NCI-H2227 (cell line): Measurements from ENCODE around the gene MAGEB4.
A peak's percentile ranks its signal among the peaks of the same experiment; 100 is the strongest.
"Not testable (repeated sequence)": the region's sequence is repeated elsewhere in the genome, so short reads cannot be mapped to it uniquely, and the experiment has no call there.

Experiments
- DNase-seq: peaks from one replicate; lab custom pipeline; 2025; ENCODE audit not compliant: unreplicated experiment; lab: John Stamatoyannopoulos, UW

Gene MAGEB4, protein sequence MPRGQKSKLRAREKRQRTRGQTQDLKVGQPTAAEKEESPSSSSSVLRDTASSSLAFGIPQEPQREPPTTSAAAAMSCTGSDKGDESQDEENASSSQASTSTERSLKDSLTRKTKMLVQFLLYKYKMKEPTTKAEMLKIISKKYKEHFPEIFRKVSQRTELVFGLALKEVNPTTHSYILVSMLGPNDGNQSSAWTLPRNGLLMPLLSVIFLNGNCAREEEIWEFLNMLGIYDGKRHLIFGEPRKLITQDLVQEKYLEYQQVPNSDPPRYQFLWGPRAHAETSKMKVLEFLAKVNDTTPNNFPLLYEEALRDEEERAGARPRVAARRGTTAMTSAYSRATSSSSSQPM

DNA sequence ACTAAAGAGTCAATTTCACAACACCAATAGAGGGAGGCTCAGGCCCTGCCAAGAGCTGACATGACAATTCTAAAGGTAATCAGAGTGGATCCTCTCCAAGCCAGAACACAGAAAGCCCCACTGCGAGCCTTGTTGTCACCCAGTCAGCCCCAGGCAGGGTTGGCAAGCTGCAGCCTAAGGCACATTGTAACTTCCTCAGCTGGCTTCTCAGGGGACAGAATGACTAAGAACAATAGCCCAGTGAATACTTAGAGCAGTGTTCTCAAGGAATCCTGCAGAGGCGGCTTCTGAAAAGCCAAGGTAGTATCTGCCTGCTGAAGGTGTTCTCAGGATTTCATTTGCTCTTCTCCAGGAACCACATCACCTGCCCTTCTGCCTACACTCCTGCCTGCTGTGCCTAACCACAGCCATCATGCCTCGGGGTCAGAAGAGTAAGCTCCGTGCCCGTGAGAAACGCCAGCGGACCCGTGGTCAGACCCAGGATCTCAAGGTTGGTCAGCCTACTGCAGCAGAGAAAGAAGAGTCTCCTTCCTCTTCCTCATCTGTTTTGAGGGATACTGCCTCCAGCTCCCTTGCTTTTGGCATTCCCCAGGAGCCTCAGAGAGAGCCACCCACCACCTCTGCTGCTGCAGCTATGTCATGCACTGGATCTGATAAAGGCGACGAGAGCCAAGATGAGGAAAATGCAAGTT, at the start of gene MAGEB4:
Gene MAGEB4, plus strand, starts transcription at position 277 of the 692 bp plus-strand sequence. Its CDS starts 136 bp downstream, at position 413.
- no peak for DNase-seq

DNA sequence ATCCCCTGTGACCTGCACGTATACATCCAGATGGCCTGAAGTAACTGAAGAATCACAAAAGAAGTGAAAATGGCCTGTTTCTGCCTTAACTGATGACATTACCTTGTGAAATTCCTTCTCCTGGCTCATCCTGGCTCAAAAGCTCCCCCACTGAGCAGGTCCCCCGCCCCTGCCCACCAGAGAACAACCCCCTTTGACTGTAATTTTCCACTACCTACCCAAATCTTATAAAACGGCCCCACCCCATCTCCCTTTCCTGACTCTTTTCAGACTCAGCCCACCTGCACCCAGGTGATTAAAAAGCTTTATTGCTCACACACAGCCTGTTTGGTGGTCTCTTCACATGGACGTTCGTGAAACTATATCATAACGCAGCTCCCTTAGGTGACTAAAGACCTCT, 47.9 kb upstream of the MAGEB4 start:
- DNase-seq: not testable (repeated sequence)

DNA sequence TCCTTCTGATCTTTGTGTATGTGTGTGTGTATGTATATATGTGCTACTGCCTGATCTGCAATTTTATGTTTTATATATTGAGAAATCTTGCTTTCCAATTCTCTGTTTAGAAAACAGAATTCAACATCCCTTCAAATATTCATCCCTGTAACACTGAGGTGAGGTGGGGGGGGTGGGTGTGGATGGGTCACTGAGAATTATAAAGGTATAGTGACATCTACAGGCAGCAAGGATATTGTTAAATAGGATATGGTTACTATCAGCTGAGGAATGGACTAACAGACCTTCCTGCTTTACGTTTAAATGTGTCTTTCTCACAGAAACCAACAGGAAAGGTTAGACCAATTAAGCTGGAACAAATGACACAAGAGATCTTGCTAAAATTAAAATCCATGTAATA, 45.5 kb upstream of the MAGEB4 start:
- no peak for DNase-seq

DNA sequence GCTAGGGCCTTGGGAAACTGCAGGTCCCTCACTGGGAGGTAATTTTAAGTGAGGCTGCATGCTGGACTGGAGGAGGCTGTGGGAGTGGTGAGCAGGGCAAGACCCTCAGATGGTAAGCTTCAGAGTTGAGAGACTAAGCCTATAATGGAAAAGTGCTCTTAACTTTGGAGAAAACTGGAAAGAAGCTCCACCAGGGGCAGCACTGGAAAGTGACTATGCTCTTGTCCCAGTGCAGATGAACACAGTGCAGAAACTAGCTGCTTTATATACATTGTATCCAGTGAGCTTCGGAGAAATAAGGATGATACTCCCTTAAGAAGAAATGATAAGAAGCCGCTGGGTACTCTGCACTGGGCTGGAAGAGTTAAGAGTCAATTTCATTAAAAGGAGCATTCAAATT, 29.6 kb upstream of the MAGEB4 start:
- DNase-seq: no peak

DNA sequence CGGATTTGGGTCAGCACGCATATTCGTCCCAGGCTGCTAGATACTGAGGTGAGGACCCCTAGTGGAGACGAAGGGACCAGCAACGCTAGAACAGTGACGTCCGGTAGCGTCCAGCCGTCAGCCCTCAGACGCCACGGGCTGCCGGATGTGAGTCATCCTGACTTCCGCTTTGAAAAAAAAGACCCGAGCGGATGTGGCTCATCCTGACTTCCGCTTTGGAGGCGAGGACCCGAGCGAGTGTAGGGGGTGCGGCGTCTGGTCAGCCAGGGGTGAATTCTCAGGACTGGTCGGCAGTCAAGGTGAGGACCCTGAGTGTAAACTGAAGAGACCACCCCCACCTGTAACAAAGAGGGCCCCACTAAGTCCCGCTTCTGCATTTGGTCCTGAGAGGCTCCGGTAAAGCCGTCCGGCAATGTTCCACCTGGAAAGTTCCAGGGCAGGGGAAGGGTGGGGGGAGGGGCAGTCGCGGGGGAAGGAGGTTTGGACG, 26.4 kb upstream of the MAGEB4 start, which contains the start of gene MAGEB2:
Gene MAGEB2, plus strand, starts transcription at position 207 of the 487 bp plus-strand sequence. CDS start 3,018 bp downstream, outside the sequence.
- peak; percentile 57 for DNase-seq

DNA sequence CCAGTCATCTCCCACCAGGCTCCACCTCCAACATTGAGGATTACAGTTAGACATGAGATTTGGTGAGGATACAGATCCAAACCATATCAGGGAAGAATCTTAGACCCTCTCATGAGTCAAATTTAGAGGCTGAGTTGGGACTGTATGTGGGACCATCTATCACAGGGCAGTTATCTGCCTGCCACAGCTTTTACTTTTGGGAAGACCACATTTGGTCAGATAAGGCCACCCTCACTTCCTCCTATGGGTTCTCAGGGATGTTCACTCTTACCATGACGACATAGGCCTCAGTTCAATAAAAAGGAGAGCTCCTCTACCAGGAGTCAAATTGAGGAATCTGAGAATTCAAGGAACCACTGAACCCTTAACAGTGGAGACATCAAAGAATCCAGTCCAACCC, 24.3 kb upstream of the MAGEB4 start:
- DNase-seq: no peak

DNA sequence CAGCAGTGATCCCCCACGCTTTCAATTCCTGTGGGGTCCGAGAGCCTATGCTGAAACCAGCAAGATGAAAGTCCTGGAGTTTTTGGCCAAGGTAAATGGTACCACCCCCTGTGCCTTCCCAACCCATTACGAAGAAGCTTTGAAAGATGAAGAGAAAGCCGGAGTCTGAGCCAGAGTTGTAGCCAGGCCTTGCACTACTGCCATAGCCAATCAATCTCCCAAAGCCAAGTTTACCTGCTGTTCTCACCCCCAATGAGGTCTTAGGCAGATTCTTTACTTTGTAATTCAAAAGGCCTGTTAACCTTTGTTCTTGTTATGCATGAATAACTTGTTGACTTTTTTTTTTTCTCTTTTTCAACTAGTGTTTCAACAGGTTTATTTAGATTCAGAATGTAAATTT, 22.4 kb upstream of the MAGEB4 start:
- DNase-seq: no peak

DNA sequence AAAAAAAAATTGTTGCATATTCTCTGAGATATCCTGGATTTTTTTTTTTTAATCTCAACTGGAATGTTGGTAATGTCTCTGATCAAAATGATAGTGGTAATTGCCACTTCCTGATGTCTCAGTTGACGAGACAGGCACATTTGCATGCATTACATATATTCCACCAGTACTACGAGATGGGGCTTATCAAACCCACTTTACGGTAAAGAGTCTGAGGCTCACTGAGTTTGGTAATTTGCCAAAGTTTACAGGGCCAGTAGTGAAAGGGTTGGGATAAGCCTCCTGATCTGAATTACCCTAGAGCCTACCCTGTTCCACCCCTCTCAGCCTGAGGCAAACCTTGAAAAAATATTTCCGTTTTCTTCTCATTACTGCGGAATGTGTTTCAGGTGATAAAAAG, 21.1 kb upstream of the MAGEB4 start:
- DNase-seq: no peak

DNA sequence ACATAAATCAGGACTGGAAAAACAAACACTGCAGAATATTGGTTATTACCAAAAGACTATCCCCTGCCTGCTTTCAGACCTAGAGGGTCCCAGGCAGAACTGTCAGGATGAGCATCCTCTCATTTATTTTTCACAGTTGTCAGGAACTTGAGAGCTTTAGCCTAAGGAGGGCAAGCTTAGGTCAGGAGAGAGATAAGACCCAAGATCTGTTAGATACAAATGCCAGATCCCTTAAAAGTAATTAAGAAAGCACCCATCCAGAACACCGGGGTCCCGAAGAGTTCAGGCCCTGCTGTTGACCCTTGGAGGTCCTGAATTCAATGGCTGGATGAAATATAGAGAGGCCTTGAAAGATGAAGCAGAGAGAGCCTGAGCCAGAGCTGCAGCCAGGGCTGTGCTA, 17.3 kb upstream of the MAGEB4 start:
- no peak for DNase-seq

DNA sequence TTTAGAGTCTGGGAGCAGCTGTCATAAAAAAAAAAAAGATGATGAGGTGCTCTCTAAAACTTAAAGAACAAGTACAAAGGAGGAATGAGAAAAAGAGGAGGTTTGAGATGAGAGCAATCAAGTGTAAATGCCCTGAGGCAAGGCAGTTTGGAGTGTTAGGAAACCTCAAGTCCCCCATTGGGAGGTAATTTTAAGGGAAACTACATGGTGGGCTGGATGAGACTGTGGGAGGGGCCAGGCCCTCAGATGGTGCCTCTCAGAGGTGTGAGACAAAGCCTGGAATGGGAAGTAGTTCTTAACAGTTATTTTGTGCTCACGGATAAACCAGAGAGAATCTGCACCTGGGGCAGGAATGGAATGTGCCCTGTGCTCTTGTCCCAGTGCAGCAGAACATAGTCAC, 13.3 kb upstream of the MAGEB4 start:
- no peak for DNase-seq

DNA sequence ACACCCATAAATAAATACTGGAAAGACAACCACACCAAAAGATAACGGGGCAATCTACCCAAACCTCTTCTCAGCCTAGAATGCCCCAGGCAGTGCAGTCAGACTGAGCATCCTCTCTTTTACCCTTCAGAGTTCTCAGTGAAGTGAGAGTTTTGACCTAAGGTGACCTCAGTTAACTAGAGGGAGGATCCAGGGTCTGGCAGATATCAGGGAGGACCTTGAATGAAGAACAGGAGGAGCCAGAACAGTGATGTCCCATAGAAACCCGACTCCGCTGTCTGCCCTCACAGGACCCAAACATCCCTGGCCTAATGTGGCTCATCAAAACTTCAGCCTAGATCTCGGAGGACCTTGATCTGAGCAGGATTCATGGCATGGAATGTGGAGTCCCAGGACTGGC, 11.4 kb upstream of the MAGEB4 start, which contains the start of gene MAGEB3:
Gene MAGEB3, plus strand, starts transcription at position 263 of the 400 bp plus-strand sequence. CDS start 5,268 bp downstream, outside the sequence.
- DNase-seq: no peak

DNA sequence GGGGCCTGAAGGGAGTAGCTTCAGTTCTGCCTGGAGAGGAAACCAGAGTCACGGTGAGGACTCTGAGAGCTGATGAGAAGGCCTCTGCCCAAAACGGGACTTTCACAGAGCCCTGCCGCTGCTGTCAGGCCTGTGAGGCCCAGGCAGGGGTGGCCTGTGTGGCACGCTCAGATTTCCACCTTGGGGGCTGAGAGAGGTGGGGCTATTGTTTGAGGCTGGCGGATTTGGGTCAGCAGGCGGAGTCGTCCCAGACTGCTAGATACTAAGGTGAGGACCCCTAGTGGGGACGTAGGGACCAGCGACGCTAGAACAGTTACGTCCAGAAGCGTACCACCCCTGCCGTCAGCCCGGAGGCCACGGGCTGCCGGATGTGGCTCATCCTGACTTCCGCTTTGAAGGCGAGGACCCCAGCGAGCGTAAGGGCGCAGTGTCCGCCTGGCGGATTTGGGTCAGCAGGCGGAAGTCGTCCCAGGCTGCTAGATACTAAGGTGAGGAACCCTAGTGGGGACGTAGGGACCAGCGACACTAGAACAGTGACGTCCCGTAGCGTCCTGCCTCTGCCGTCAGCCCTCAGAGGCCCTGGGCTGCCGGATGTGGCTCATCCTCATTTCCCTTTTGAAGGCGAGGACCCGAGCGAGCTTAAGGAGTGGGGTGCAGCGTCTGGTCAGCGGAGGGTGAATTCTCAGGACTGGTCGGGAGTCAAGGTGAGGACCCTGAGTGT, 5.1 kb downstream of the MAGEB4 start, which contains the start of gene MAGEB1:
Gene MAGEB1, plus strand, starts transcription at position 378 of the 721 bp plus-strand sequence. CDS start 3,348 bp downstream, outside the sequence.
- DNase-seq: peak; percentile 26

DNA sequence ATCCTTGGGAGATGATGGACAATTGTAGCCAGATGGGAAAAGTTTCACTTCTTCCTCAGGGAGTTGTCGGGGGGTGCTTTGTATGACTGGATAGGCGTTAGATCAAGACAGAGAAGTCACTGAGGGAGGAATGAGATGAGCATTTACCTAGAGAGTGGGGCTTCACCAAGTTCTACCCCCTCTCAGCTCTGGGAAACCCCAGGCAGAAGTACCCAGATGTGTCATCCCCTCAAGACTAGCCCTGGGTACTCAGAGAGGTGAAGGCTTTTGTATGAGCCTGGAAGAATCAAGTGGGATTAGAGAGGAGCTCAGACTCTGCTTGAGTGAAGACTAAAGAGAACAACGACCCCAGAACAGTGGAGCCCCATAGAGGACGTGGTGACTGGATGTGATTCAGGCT, 7.1 kb downstream of the MAGEB4 start:
- DNase-seq: no peak

DNA sequence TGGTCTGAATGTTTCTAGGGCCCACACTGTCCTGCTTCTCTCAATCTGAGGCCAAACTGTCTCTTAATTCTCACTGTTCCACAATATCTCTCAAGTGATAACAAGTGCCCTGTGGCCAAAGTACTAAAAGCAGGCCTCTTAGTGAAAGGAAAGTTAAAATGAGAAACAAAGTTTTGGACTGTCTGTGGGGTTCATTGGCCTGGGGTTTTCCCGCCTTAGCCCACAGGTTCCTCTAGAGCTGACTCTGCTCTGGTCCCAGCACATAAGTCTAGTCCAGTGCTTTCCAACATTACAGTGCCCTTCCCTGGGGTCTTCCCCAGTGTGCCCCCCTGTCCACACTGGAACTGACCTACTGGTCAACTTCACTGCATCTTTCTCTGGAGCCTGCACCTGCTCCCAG, 11.5 kb downstream of the MAGEB4 start:
- no peak for DNase-seq

DNA sequence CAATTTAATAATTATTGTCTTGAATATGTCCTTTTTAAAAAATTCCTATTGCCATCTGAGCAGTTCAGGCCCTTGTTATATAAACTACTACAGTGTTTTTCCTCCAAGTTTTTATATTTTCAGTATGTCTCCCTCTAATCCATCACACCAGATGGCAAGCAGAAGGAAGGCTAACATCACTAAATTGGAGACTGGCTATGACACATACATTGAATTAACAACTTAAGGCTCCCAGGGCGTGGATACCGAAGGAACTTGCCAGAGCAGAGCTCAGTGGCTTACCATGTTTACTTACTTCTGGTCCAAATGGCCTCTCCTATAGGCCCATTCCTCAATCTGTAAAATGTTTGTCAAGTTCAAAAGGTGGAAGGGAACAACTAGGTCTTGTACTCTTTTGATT, 18.1 kb downstream of the MAGEB4 start:
- no peak for DNase-seq

DNA sequence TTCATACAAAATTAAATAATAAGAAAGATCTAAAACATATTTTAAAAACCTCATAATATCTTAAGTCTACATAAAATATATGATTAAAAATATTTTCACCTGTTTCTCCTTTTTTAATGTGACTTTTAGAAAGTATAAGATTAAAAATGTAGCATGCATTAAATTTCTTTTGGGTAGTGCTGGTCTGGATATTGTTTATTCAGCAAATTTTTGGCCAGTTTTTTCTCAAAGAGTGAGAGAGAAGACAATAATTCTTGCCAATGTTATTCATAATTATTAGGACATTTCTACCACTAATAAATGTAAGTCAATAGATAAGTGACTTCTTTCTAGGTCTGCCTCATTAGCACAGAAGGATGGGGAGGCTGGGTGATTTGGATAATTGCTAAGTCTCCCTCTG, 19.2 kb downstream of the MAGEB4 start:
- DNase-seq: no peak

DNA sequence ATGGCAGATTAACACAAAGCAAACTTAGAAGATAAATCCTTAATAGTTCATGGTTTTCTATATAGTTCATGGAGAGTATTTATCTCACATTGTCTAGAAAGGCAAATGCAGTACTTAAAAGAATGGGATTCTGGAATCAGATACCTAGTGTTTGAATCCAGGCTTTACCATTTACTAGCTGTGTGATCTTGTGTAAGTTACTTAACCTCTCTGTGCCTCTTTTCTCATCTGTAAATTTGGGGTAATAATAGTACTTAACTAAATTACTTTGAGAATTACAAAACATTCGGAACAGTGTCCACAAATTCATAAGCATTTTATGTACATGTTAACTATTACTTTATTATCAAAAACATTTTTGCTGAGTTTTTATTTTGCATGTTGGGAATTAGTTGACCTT, 21.0 kb downstream of the MAGEB4 start:
- no peak for DNase-seq

DNA sequence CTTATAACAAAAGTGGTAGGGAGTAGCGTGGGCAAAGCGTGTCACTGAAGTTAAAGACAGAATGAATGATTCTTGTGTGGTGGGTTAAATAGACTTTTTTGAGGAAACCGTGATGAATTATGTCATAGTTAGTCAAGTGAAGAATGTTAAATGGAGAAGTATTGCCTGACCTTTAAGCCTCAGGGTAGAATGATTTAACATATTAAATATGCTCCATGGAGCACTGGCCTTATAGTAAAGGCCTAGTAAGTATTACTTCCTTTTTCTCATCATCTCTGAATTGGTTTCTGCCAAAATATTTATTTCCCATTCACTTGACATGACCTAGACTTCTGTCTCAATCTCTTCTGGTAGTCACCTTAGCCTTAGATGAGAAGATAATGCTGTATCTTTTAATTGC, 28.8 kb downstream of the MAGEB4 start:
- no peak for DNase-seq

DNA sequence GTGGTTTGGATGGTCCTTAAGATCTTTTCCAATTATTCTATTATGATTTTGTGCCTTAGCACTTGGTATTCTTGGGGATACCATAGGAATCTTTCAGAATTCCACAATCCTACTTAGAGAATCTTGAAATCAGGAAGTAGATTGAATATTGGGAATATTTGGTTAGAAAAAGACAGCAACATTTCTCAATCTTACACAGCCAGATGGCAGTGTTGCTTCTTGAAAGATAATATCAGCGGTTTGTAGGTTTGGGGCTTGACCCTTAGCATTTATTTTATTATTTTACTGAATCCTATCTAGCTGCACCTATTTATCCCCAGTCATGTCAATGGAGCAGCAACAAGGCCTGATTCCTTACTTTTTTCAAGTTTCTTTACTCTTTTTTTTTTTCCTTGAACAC, 33.7 kb downstream of the MAGEB4 start:
- DNase-seq: no peak

DNA sequence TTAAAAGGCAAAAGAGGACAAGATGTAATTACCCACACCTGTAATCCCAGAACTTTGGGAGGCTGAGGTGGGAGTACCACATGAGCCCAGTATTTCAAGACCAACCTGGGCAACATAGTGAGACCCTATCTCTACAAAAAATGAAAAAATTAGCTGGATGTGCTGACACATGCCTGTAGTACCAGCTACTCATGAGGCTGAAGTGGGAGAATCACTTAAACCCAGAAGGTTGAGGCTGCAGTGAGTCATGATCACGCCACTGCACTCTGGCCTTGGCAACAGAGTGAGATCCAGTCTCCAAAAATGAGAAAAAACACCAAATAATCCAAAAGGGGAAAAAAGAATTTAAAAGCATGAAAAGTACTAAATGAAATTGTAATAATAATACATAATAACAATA, 36.6 kb downstream of the MAGEB4 start:
- no peak for DNase-seq

DNA sequence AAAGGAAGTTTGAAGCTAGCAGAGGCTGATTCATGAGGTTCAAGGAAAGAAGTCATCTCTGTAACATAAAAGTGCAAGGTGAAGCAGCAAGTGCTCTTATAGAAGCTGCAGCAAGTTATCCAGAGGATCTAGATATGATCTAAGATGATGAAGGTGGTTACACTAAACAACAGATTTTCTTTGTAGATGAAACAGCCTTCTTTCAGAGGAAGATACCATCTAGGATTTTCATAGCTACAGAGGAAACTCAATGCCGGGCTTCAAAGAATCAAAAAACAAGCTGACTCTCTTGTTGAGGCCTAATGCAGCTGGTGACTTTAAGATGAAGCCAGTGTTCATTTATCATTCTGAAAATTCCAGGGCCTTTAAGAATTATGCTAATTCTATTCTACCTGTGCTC, 38.6 kb downstream of the MAGEB4 start:
- DNase-seq: no peak
